GM18858 (cell line): ENCODE results near the gene RAB22A.

Experiments
- ATAC-seq: cut with Tn5 transposase; IDR thresholded peaks from one replicate; pipeline ENCODE4 v1.9.1; 2021; ENCODE audit not compliant: unreplicated experiment

Gene RAB22A

DNA sequence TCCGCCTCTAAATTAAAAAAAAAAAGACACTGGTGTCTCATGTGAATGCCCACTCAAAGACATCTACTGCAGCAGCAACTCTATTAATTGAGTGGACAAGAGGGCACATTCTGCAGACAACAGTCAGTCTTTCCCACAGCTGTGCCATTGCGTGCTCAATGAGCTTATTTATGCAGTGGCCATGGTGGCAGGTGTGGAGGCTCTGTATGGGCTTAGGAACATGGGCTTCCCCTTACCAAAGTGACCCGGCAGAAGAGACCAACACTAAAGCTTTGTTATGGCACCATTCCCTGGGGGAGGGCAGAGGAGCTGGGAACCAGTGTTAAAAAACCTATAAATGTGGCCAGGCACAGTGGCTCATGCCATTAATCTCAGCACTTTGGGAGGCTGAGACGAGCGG is 75.3 kb downstream of the RAB22A start:
- ATAC-seq = no peak

DNA sequence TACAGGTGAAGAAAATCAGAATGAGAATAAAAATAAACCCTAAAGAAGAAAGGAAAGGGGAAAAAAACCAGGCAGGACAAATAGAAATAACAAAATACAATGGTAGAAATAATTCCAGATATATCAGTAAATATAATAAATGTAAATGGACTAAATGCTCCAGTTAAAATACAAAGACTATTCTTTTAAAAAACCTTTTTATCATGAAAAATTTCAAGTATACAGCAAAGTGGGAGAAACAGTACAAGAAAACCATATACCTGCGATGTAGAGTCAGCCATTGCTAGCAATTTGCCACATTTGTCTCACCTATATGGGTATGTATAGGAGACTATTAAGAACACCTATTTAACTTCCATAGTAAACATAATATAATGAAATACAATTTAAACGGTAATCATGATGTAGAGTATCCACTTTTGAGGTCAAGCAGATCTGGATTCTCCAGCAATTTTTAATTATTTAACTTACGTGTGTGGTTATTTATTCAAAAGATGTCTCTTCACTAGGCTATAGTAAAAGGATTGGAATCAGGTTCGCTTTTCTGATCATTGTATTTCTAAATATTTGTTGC is 78.6 kb downstream of the RAB22A start:
- no peak for ATAC-seq

DNA sequence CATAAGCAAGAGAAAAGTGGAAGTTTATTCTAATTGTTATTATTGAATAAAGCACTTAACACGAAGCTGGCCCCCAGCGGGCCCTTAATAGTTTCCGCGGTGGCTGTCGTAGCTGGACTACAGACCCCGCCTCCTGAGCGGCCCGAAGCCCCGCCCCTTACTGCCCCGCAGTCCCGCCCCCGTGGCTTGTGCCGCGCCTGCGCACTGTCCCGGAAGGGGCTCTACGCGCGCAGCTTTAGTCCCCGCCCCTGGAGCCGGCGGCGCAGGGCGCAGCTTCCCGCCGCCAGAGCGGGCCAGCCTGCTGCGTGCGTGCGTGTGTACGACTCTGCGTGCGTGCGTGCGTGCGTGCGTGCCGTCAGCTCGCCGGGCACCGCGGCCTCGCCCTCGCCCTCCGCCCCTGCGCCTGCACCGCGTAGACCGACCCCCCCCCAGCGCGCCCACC is 79.4 kb downstream of the RAB22A start, which contains the start of gene VAPB:
Gene VAPB (plus strand): TSS at position 348 of the 442 bp plus-strand sequence. CDS start 231 bp downstream, outside the sequence.
- peak; percentile 89 for ATAC-seq

GRCh38 chr20:58389324-58389967 is 79.9 kb downstream of the RAB22A start:
- peak; percentile 14 for ATAC-seq

- no peak for ATAC-seq
Measured at GRCh38 chr20:58389968-58390658, 80.6 kb downstream of the RAB22A start.

GRCh38 chr20:58390659-58391035 is 81.1 kb downstream of the RAB22A start:
- no peak for ATAC-seq

- no peak for ATAC-seq
Measured at GRCh38 chr20:58392286-58392685, 82.8 kb downstream of the RAB22A start.

GRCh38 chr20:58393299-58393698 is 83.8 kb downstream of the RAB22A start:
- ATAC-seq = no peak

- no peak for ATAC-seq
Measured at GRCh38 chr20:58394801-58395200, 85.3 kb downstream of the RAB22A start.

- no peak for ATAC-seq
Measured at GRCh38 chr20:58395604-58396003, 86.1 kb downstream of the RAB22A start.

DNA sequence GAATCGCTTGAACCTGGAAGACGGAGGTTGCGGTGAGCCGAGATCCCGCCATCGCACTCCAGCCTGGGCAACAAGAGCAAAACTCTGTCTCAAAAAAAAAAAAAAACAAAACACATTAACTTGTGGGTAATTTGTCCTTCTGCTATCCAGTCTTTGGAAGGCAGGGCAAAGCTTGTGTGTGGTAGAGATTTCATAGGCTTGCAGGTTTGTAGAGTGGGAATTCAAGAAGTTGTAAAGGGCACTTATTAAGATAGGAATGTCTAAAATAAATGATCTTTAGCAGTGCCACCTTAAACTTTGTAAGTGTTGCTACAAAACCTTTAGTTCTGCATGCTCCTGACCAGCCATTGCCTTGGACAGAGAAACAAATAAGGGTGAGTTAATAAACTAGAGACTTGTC is 87.9 kb downstream of the RAB22A start:
- no peak for ATAC-seq

DNA sequence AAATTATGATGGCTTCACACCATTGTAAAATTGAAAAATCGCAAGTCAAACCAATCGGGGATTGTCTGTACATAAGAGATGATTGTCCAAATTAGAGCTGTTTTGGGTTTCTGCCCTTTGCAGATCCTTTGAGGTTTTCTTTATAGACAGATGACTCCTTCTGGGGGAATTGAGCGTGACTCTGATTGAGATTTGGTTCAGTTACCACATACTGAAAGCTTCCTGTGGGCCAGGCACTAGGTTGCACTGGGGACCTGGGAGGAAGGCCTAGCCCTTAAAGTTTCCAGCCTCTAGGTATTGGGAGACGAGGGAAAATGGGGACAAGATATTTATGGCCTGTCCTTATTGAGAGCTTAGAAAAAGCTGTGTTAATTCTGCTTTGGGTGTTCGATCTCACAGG is 88.7 kb downstream of the RAB22A start:
- no peak for ATAC-seq

GRCh38 chr20:58399926-58400325 is 90.4 kb downstream of the RAB22A start:
- ATAC-seq = no peak

- no peak for ATAC-seq
Measured at GRCh38 chr20:58401162-58401561, 91.6 kb downstream of the RAB22A start.

DNA sequence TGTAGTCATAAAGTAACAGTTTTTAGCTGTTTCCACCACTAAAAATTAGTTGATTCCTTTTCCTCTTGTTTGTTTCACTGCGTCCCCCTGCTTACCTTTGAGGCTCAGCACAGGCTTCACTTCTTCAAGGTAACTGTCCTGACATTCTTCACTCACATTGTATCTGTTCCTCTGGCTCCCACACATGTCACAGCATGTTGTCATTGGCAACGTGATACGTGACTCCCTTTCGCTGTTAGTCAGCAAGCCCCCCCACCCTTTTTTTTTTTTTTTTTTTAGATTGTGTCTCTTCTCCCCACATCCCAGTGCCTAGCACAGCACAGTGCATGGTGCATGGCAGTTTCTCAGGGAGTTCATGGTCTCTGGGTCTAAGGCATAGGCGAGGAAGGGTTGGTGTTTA is 92.8 kb downstream of the RAB22A start:
- ATAC-seq = no peak

DNA sequence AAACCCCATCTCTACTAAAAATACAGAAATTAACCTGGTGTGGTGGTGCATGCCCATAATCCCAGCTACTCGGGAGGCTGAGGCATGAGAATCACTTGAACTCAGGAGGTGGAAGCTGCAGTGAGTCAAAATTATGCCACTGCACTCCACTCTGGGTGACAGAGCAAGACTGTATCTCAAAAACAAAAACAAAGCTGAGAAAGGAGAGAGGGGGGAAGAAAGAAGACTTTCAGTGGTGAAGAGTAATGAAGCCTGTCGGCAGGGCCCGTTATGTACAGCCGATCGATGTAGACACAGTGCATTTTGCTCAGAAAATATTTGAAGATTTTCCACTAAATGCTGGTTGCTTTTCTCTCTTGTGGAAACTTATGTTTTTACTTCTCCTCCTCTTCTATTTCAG is 93.3 kb downstream of the RAB22A start:
- ATAC-seq = peak; percentile 56

GRCh38 chr20:58403272-58403671 is 93.8 kb downstream of the RAB22A start:
- peak; percentile 5 for ATAC-seq

DNA sequence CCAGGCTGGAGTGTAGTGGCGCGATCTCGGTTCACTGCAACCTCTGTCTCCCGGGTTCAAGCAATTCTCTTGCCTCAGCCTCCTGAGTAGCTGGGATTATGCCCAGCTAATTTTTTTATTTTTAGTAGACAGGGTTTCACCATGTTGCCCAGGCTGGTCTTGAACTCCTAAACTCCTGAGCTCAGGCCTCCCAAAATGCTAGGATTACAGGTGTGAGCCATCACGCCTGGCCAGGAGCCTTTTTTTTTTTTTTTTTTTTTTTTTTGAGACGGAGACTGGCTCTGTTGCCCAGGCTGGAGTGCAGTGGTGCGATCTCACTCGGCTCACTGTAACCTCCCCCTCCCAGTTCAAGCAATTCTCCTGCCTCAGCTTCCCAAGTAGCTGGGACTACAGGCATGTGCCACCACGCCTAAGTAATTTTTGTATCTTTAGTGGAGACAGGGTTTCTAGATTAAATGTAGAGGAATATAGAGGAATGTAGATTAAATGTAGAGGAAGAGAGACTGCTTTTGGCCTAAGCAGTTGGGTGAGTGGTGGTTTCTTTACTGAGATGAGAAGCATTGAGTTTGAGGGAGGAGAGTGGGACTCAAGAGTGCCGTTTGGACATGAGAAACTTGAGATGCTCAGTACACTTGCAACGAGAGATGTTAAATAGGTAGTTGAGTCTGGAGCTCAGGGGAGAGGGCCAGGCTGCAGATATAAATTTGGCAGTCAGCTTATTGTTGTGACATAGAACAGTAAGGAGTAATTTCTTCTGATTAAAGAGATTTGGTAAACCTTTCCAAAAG is 96.2 kb downstream of the RAB22A start:
- no peak for ATAC-seq

- ATAC-seq = no peak
Measured at GRCh38 chr20:58406422-58407001, 97.0 kb downstream of the RAB22A start.

GRCh38 chr20:58407201-58407873 is 97.8 kb downstream of the RAB22A start:
- ATAC-seq = no peak
